HK-2 (cell line): ENCODE data around the gene DNAJA2.
"Not testable (repeated sequence)": the region's sequence is repeated elsewhere in the genome, so short reads cannot be mapped to it uniquely, and the experiment has no call there.

Experiments used
- DNase-seq: peaks from one replicate; pipeline ENCODE4 v3.0.0-alpha.2; 2018; ENCODE audit not compliant: unreplicated experiment

Gene DNAJA2

DNA sequence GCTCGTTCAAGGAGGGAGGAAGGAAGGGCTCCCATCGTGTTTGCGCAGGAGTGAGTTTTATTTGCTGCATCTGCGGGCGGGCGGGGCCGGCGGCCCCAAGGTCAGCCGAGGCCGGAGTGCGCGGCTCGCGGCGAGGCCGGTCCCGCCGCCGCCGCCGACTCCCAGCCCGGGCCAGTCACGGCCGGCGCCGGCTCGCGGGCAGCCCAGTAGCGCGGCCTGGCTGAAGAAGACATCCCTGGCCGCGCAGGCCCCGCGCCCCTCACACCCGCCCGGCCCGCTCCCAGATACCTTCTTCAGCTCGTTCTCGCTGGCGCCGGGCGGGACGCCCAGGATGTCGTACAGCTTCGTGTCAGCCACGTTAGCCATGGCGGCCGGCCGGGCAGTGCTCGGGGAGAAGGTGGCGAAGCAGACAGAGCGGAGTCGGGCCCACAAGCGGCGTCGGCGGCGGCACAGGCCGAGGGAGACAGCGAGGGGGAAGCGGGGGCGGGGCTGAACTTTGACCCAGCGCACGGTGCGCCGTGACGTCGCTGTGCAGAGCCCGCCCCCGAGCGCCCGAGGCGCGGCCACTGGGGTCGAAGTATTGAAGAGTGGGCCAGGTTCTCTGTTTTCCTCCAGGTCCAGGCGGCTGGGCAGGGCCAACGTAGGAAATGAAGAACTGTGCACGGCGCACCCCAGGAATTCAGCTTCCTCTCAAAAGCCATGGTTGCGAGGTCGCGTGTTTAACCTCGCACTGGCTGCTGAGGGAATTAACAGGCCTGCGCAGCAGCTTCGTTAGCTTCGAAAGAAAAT lies at the start of gene DNAJA2:
DNAJA2 (minus strand) TSS at position 468 of the 789 bp plus-strand sequence; CDS start at position 366, 102 bp downstream.
- DNase-seq: peak; percentile 92

DNA sequence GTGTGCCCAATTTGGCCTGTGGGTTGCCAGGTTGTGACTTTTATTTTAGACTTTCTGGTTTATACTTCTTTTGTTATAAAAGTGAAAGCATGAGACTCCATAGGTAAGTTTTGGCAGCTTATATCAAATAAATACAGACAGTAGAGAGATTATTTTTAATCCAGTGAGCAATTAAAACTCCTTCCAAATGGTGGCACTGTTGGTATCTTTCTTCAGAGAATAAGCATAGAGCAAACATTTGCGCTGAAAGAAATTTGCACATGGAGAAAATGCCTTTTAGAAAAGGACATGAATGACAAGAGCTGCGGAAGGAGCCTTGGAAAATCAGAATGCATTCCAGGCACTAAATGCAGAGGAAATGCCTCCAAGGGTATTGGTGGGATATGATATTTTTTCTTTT lies 46.1 kb upstream of the DNAJA2 start:
- DNase-seq: no peak

- DNase-seq: peak; percentile 34
Measured at GRCh38 chr16:47018223-47018891, 44.9 kb upstream of the DNAJA2 start.

GRCh38 chr16:47017636-47018035 lies 44.2 kb upstream of the DNAJA2 start:
- DNase-seq: no peak

DNA sequence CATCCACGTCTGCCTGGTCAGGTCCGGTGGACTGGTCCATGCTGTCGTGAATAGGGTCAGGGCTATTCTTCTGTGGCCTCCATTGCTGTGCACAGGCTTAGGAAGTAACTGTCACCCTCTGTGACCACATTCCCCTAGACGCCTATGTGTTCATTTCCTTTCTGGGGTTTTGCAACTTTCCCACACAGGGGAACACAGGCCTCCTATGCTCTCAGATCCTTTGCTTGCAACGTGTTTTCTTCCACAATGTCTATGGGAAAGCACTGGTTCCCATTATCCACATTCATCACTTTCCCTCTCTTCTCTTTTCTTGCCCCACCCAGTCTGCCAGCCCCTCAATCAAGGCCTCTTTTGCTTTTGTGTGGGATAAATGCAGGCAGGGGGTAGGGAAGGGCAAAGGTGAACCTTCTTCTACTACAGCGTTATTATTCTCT lies 43.2 kb upstream of the DNAJA2 start:
- DNase-seq: no peak

DNA sequence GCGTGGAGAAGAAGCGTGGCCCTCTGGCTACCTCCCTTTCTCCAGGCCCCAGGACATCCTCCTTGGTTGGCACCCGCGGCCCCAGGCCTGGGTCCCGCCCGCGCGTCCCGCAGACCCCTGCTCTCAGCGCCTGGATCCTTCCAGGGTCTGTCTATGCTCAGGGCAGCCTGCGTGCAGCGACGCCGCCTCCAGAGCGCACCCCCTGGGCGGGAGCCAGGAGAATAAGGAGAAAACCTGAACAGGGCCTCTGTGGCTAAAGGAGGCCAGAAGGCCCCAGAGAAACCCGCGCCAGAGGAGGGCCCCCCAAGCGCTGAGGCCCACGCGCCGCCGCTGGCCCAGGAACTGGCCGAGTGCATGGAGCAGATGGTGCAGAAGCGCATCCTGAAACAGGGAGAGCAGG lies 40.4 kb upstream of the DNAJA2 start:
- DNase-seq: no peak

GRCh38 chr16:47013172-47013571 lies 39.7 kb upstream of the DNAJA2 start:
- no peak for DNase-seq

DNA sequence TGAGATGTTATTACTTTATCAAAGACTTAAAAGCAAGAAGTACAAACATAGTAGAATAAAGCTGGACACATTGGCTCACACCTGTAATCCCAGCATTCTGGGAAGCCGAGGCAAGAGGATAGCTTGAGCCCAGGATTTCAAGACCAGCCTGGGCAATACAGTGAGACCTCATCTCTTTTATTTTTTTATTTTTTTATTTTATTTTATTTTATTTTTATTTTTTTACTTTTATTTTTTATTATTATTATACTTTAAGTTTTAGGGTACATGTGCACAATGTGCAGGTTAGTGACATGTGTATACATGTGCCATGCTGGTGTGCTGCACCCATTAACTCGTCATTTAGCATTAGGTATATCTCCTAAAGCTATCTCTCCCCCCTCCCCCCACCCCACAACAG lies 37.3 kb upstream of the DNAJA2 start:
- DNase-seq: not testable (repeated sequence)

DNA sequence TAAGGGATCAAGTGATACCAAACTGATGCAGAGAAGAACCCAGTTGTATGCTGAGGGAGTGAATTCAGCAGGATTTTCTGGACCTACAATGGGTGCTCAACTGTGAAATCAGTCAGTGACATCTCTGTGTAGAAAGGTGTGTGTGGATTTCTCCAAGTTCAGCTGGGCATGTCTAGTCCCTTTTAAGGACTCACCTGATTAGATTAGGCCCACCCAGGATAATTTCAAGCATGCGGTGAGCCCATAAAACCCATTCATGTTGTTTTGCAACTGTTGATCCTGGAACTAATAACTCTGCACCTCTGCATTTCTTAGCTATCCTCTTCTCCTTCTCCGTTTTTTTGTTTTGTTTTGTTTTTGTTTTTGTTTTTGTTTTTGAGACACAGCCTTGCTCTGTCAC lies 35.1 kb upstream of the DNAJA2 start:
- DNase-seq: no peak

DNA sequence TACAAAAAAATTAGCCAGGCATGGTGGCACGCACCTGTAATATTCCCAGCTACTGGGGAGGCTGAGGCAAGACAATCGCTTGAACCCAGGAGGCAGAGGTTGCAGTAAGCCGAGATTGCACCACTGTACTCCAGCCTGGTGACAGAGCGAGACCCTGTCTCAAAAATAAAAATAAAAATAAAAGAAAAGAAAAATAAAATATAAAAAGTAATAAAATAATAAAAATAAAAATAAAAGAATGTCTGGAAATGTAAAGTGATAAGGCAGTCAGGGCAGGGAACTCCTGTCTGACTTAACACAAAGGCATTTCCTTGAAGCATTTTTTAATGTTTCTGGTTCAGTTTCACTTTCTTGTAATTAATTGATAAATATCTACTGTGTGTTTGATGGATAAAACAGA lies 34.7 kb upstream of the DNAJA2 start:
- DNase-seq: no peak

- no peak for DNase-seq
Measured at GRCh38 chr16:47004652-47005051, 31.2 kb upstream of the DNAJA2 start.

DNA sequence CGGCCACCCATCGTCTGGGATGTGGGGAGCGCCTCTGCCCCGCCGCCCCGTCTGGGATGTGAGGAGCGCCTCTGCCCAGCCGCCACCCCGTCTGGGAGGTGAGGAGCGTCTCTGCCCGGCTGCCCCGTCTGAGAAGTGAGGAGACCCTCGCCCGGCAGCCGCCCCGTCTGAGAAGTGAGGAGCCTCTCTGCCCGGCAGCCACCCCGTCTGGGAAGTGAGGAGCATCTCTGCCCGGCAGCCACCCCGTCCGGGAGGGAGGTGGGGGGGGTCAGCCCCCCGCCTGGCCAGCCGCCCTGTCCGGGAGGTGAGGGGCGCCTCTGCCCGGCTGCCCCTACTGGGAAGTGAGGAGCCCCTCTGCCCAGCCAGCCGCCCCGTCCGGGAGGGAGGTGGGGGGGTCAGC lies 26.6 kb upstream of the DNAJA2 start:
- not testable (repeated sequence) for DNase-seq

- no peak for DNase-seq
Measured at GRCh38 chr16:46997844-46998243, 24.4 kb upstream of the DNAJA2 start.

DNA sequence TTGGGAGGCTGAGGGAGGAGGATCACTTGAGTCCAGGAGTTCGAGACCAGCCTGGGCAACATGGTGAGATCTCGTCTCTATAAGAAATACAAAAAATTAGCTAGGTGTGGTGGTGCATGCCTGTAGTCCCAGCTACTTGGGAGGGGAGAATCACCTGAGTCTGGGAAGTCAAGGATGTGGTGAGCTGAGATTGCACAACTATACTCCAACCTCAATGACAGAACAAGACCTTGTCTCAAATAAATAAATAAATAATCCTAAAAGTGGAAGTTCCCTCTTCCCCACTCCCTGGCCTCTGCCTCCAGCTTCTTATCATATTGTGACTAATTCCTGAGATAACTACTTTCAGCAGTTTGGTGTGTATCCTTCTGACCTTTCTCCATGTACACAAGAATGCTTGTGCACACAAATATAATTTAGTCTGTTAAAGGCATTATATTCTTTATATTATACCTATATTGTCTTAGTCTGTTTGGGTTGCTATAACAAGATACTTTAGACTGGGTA lies 23.5 kb upstream of the DNAJA2 start:
- no peak for DNase-seq

DNA sequence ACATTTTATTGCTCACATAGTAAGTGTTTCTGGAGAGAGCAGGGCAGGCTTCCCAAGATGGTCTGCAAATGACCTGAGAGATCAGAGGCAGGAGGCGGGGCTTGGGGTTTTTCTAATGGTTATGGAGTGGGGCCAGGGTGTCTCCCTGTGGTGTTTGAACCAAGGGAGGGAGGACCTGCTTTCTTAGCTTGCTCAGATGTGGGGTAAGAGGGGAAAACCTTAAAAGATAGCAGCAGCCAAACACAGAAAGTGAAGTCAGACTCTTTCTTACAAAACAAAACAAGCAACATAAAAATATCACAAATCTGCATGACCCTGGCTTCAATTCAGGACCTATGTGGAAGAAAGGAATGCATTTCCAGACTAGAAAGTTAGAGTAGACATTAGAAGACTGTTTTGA lies 22.9 kb upstream of the DNAJA2 start:
- DNase-seq: no peak

GRCh38 chr16:46991729-46992704 lies 18.5 kb upstream of the DNAJA2 start:
- no peak for DNase-seq

- no peak for DNase-seq
Measured at GRCh38 chr16:46986896-46987295, 13.4 kb upstream of the DNAJA2 start.

GRCh38 chr16:46986438-46986837 lies 13.0 kb upstream of the DNAJA2 start:
- DNase-seq: no peak

GRCh38 chr16:46982335-46982734 lies 8.9 kb upstream of the DNAJA2 start:
- no peak for DNase-seq

DNA sequence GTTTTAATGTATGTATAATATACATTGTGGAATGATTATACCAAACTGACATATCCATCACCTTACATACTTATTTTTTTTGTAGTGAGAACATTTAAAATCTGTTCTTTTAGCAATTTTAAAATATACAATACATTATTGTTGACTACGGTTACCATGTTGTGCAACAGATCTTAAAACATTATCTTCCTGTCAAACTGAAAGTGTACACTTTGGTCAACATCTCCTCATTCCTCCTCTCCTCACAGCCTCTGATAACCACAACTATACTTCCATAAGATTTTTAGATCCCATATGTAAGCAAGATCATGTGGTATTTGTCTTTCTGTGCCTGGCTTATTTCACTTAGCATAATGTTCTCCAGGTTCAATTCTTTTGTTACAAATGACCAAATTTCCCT lies 7.5 kb upstream of the DNAJA2 start:
- no peak for DNase-seq

DNA sequence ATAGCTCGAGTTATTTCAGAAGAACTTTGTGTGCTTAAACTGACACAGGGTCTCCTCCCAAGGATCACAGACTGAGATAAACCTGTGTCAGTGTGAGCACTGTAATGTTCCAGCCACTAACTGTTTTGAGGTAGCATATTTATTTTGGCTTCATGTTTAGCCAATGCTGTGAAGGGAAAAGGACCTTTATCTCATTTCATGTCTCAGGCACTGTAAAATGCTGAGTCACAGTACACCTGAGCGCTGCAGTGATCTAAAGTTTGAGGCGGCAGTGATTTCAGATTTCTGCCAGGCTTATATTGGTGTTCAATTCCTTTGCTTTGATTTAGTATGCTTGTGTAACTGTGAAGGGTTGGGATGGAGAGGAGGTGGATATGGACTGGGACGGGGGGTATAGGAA lies 3.1 kb upstream of the DNAJA2 start:
- DNase-seq: no peak

GRCh38 chr16:46975908-46976470 lies 2.5 kb upstream of the DNAJA2 start:
- DNase-seq: no peak
